DND-41 (cell line): Measurements from ENCODE around the gene MICAL3.

Experiments
- ATAC-seq: fragments of 200-7000 bp; cut with Tn5 transposase; 3 replicates; pipeline ENCODE4 v1.9.1; 2021; ENCODE audit warnings: low read depth; ENCODE audit not compliant: insufficient read depth
- DNase-seq: peaks from one replicate; pipeline ENCODE4 v3.0.0-alpha.2; 2020
- H2AFZ ChIP-seq: 2 replicates; pipeline ENCODE4 v1.6.0; 2012; ENCODE audit warnings: low read depth, low read length
- H3K27ac ChIP-seq: 2 replicates; pipeline ENCODE4 v1.5.1; 2012; ENCODE audit warnings: low read length, inconsistent platforms
- H3K27me3 ChIP-seq: fragments of 200-600 bp; sonication (generic); 2 replicates; pipeline ENCODE4 v1.6.0; 2012; ENCODE audit warnings: low read length, mild to moderate bottlenecking, inconsistent platforms; ENCODE audit not compliant: insufficient read depth, poor library complexity
- H3K36me3 ChIP-seq: 2 replicates; pipeline ENCODE4 v1.5.1; 2012; ENCODE audit warnings: low read length, inconsistent platforms; ENCODE audit not compliant: insufficient read depth
- H3K4me1 ChIP-seq: 2 replicates; pipeline ENCODE4 v1.5.1; 2012; ENCODE audit warnings: mild to moderate bottlenecking, low read length; ENCODE audit not compliant: insufficient read depth
- H3K4me2 ChIP-seq: 2 replicates; pipeline ENCODE4 v1.6.0; 2012; ENCODE audit warnings: mild to moderate bottlenecking, moderate library complexity, low read length, inconsistent platforms; ENCODE audit not compliant: insufficient read depth
- H3K4me3 ChIP-seq, 2 experiments: fragments of 200-600 bp in 1 of 2; shearing (Covaris generic) in 1 of 2; 2 replicates each; pipeline ENCODE4 v1.5.1; 2012 to 2016; ENCODE audit warnings: inconsistent platforms in 2 of 2, low read length in 2 of 2, mild to moderate bottlenecking in 2 of 2, low read depth in 1 of 2, moderate library complexity in 1 of 2
- H3K79me2 ChIP-seq: 2 replicates; pipeline ENCODE4 v1.6.0; 2012; ENCODE audit warnings: low read length, inconsistent platforms; ENCODE audit not compliant: insufficient read depth
- H3K9ac ChIP-seq: 2 replicates; pipeline ENCODE4 v1.6.0; 2012; ENCODE audit warnings: low read depth, mild to moderate bottlenecking, inconsistent platforms, low read length, moderate library complexity
- H3K9me3 ChIP-seq: 2 replicates; pipeline ENCODE4 v1.5.1; 2012; ENCODE audit warnings: low read length, moderate library complexity, mild to moderate bottlenecking, inconsistent platforms; ENCODE audit not compliant: insufficient read depth, severe bottlenecking
- H4K20me1 ChIP-seq: 2 replicates; pipeline ENCODE4 v1.6.0; 2012; ENCODE audit warnings: low read length; ENCODE audit not compliant: insufficient read depth
- CTCF ChIP-seq: IDR thresholded peaks from 2 replicates; pipeline ENCODE4 v1.5.1; 2012; ENCODE audit warnings: borderline replicate concordance, low read length, moderate library complexity, mild to moderate bottlenecking; ENCODE audit not compliant: poor library complexity, severe bottlenecking; ENCODE audit errors: extremely low read depth
- EZH2 ChIP-seq: IDR thresholded peaks from 3 replicates; pipeline ENCODE4 v1.6.1; 2012; ENCODE audit warnings: borderline replicate concordance, low read depth, mild to moderate bottlenecking, moderate library complexity, low read length, inconsistent platforms; ENCODE audit not compliant: severe bottlenecking

The MICAL3 gene

GRCh38 chr22:17980638-17981051, 43.7 kb downstream of the MICAL3 start:
- peaks cover 58% of the 10 kb centered on the region for H3K79me2 ChIP-seq
- peak overlapping the region; percentile 46 for H2AFZ ChIP-seq
- ATAC-seq (peak; percentile 99), DNase-seq (peak; percentile 85)
- peak overlapping the region; percentile 29 for H3K9ac ChIP-seq
- H4K20me1 ChIP-seq, result peaks cover 40% of the 10 kb centered on the region
- H3K4me1 ChIP-seq, result peaks cover 21% of the 10 kb centered on the region
- H3K27me3 ChIP-seq, result no peaks in the 10 kb centered on the region
- peak overlapping the region in 1 of 2 experiments; percentile 48; a peak in 2 of 4 replicates for H3K4me3 ChIP-seq
- no peak for TF ChIP-seq EZH2
- no peak for TF ChIP-seq CTCF
- H3K36me3 ChIP-seq, result no peaks in the 10 kb centered on the region
- H3K27ac ChIP-seq, result peak overlapping the region; percentile 35; the same call in 1 of the 2 replicates
- peak overlapping the region; percentile 69 for H3K4me2 ChIP-seq
- H3K9me3 ChIP-seq, result no peaks in the 10 kb centered on the region

DNA sequence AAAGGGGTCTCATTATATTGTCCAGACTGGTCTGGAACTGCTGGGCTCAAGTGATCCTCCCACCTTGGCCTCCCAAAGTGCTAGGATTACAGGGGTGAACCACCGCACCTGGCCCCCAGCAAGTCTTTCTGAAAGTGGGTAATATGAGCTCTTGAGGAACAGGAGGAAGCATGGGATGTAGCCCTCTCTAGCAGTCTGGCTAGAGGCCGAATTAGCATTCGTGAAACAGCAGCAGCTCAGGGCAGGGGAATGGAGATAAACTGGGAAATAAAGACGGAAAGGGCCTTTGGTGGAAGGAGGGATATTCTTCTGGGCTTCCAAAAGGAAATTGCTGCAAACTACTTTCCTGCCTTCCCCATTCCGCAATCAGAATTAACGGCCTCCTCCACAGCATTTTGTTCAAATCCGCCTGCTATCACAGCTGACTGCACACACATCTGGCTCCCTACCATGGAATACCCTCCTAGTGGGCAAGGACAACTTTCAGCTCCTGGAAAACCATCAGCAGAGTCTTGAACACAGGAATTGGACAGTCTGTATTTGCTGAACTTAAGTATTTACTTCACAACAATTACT, 44.3 kb downstream of the MICAL3 start:
- Histone ChIP-seq H3K36me3 (no peaks in the 10 kb centered on the region), H3K9me3 (no peaks in the 10 kb centered on the region), H2AFZ (no peak overlapping the region), H3K4me1 (peaks cover 21% of the 10 kb centered on the region), H3K4me2 (peak overlapping the region; percentile 69), H4K20me1 (peaks cover 40% of the 10 kb centered on the region), H3K27ac (no peak overlapping the region), H3K79me2 (peaks cover 60% of the 10 kb centered on the region), H3K4me3 (peak overlapping the region in 1 of 2 experiments; percentile 48; a peak in 2 of 4 replicates), H3K9ac (peak overlapping the region; percentile 5; the same call in 1 of the 2 replicates), H3K27me3 (no peaks in the 10 kb centered on the region)
- ATAC-seq (no peak), DNase-seq (no peak)
- TF ChIP-seq EZH2 (no peak), CTCF (no peak)

DNA sequence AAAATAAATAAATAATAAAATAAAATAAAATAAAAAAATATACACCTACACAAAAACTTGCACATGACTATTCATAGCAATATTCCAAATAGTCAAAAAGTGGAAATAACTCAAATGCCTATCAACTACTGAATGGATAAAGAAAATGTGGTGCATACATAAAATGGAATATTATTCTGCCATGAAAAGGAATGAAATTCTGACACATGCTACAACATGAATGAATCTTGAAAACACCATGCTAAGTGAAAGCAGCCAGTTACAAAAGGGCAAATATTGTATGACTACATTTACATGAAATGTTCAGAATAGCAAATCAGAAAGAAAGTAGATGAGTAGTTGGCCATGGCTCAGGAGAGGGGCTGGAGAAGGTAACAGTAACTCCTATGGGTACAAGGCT, 46.3 kb downstream of the MICAL3 start:
- no peak for ATAC-seq
- Histone ChIP-seq H3K4me3 (no peak overlapping the region), H3K4me2 (no peak overlapping the region), H3K9me3 (no peaks in the 10 kb centered on the region), H3K4me1 (peaks cover 21% of the 10 kb centered on the region), H3K27ac (no peak overlapping the region), H4K20me1 (peaks cover 45% of the 10 kb centered on the region), H3K79me2 (peaks cover 65% of the 10 kb centered on the region), H3K9ac (no peak overlapping the region), H2AFZ (no peak overlapping the region), H3K36me3 (no peaks in the 10 kb centered on the region), H3K27me3 (no peaks in the 10 kb centered on the region)
- TF ChIP-seq EZH2 (no peak), CTCF (no peak)
- DNase-seq, result no peak

DNA sequence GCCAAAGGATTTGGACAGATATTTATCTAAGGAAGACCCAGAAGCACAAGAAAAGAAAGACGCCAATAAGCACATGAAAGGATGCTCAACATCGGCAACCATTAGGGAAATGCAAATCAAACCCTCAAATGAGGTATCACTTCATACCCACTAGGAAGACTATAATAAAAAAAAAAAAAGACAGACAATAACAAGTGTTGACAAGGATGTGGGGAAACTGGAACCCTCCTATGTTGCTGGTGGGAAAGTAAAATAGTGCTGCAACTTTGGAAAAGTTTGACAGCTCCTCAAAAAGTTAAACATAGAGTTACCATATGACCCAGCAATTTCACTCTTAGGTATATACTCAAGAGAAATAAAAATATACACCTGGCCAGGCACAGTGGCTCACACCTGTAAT, 47.0 kb downstream of the MICAL3 start:
- ATAC-seq (no peak), DNase-seq (no peak)
- TF ChIP-seq CTCF, result no peak
- no peak for TF ChIP-seq EZH2
- Histone ChIP-seq H3K4me1 (peaks cover 21% of the 10 kb centered on the region), H3K36me3 (no peaks in the 10 kb centered on the region), H3K9ac (no peak overlapping the region), H2AFZ (no peak overlapping the region), H3K27ac (no peak overlapping the region), H3K9me3 (no peaks in the 10 kb centered on the region), H3K4me2 (no peak overlapping the region), H3K79me2 (peaks cover 68% of the 10 kb centered on the region), H4K20me1 (peaks cover 49% of the 10 kb centered on the region), H3K27me3 (no peaks in the 10 kb centered on the region), H3K4me3 (no peak overlapping the region)
